GM23338 (cell line): ENCODE results near the gene DNM2. TPM values are rescaled to one million over a fixed set of nuclear protein-coding genes. Genes with fewer than 3 reads are reported as not detected.
A peak's percentile ranks its signal among the peaks of the same experiment; 100 is the strongest.

ENCODE experiments used
- ATAC-seq: fragments of 200-7000 bp; cut with Tn5 transposase; 3 replicates; pipeline ENCODE4 v1.9.1; 2020
- DNase-seq: peaks from one replicate; pipeline ENCODE4 v3.0.0-alpha.2; 2015; ENCODE audit warnings: low spot score
- H2AFZ ChIP-seq: fragments of 200-600 bp; sonication (generic); 2 replicates; pipeline ENCODE4 v1.8.0; 2016; ENCODE audit warnings: antibody characterized with exemption, mild to moderate bottlenecking, moderate library complexity
- H3F3A ChIP-seq: fragments of 200-600 bp; sonication (generic); replicated peaks from 2 replicates; pipeline ENCODE4 v1.8.0; 2017; ENCODE audit warnings: antibody characterized with exemption, mixed run types, low read depth
- H3K27ac ChIP-seq: fragments of 200-600 bp; sonication (generic); 2 replicates; pipeline ENCODE4 v1.6.1; 2016; ENCODE audit warnings: low read depth
- H3K27me3 ChIP-seq: fragments of 200-600 bp; sonication (generic); 2 replicates; pipeline ENCODE4 v1.8.0; 2016; ENCODE audit warnings: mild to moderate bottlenecking, mixed run types, moderate library complexity; ENCODE audit not compliant: insufficient read depth
- H3K36me3 ChIP-seq: fragments of 200-600 bp; sonication (generic); 2 replicates; pipeline ENCODE4 v1.8.0; 2016; ENCODE audit warnings: mild to moderate bottlenecking; ENCODE audit not compliant: insufficient read depth
- H3K4me1 ChIP-seq: fragments of 200-600 bp; sonication (generic); 2 replicates; pipeline ENCODE4 v1.8.0; 2016; ENCODE audit warnings: mild to moderate bottlenecking, moderate library complexity; ENCODE audit not compliant: insufficient read depth
- H3K4me2 ChIP-seq: fragments of 200-600 bp; sonication (generic); 2 replicates; pipeline ENCODE4 v1.7.1; 2017; ENCODE audit warnings: mixed run types
- H3K4me3 ChIP-seq: fragments of 200-600 bp; sonication (generic); 2 replicates; pipeline ENCODE4 v1.6.1; 2016; ENCODE audit warnings: mixed run types
- H3K79me2 ChIP-seq: fragments of 200-600 bp; sonication (generic); replicated peaks from 2 replicates; pipeline ENCODE4 v1.8.0; 2017; ENCODE audit warnings: mild to moderate bottlenecking; ENCODE audit not compliant: insufficient read depth
- H3K9me2 ChIP-seq: fragments of 200-600 bp; sonication (generic); 2 replicates; pipeline ENCODE4 v1.8.0; 2017; ENCODE audit not compliant: insufficient read depth
- H4K20me1 ChIP-seq: fragments of 200-600 bp; sonication (generic); replicated peaks from 2 replicates; pipeline ENCODE4 v1.8.0; 2017; ENCODE audit warnings: mild to moderate bottlenecking; ENCODE audit not compliant: insufficient read depth
- H3K27ac Mint-ChIP-seq: 2 replicates; pipeline ENCODE4 v1.8.0; 2020; ENCODE audit warnings: inconsistent platforms, mild to moderate bottlenecking, moderate library complexity, mixed read lengths
- H3K27me3 Mint-ChIP-seq: 3 replicates; pipeline ENCODE4 v1.8.0; 2022; ENCODE audit warnings: low read depth, mild to moderate bottlenecking, moderate library complexity, mixed read lengths, inconsistent platforms; ENCODE audit not compliant: insufficient read depth, poor library complexity
- H3K36me3 Mint-ChIP-seq: 3 replicates; pipeline ENCODE4 v1.8.0; 2021; ENCODE audit warnings: low read depth, mild to moderate bottlenecking, inconsistent platforms, moderate library complexity, mixed read lengths
- H3K4me1 Mint-ChIP-seq: 3 replicates; pipeline ENCODE4 v1.8.0; 2020; ENCODE audit warnings: mild to moderate bottlenecking, inconsistent platforms, mixed read lengths
- H3K4me3 Mint-ChIP-seq: 3 replicates; pipeline ENCODE4 v1.8.0; 2021; ENCODE audit warnings: moderate library complexity, mild to moderate bottlenecking, inconsistent platforms, mixed read lengths
- H3K9me3 Mint-ChIP-seq: 3 replicates; pipeline ENCODE4 v1.8.0; 2020; ENCODE audit warnings: moderate library complexity, mild to moderate bottlenecking, inconsistent platforms, mixed read lengths
- CREB1 ChIP-seq: fragments of 250-450 bp; sonication (Bioruptor Pico); IDR thresholded peaks from 2 replicates; pipeline ENCODE4 v1.5.0; 2020; ENCODE audit warnings: low read depth, mild to moderate bottlenecking, moderate library complexity
- CTCF ChIP-seq, 2 experiments: fragments of 200-600 bp in 1 of 2; sonication (generic) in 1 of 2; conservative IDR thresholded peaks; 2 replicates each; pipeline versions ENCODE4 v1.5.1 to v1.6.1; 2016 to 2017; ENCODE audit warnings: antibody characterized with exemption in 2 of 2, low read depth in 2 of 2, mild to moderate bottlenecking in 2 of 2, moderate library complexity in 1 of 2
- EZH2 ChIP-seq: fragments of 200-600 bp; sonication (generic); IDR thresholded peaks from one replicate; pipeline ENCODE4 v1.8.0; 2017; ENCODE audit warnings: antibody characterized with exemption, mild to moderate bottlenecking, low read depth; ENCODE audit not compliant: unreplicated experiment
- EZH2phosphoT487 ChIP-seq: fragments of 200-600 bp; sonication (generic); IDR thresholded peaks from one replicate; pipeline ENCODE4 v1.8.1; 2018; ENCODE audit warnings: antibody characterized with exemption; ENCODE audit not compliant: unreplicated experiment
- JUNB ChIP-seq: IDR thresholded peaks from one replicate; pipeline ENCODE4 v1.6.1; 2016; ENCODE audit warnings: antibody characterized with exemption; ENCODE audit not compliant: unreplicated experiment
- POLR2AphosphoS5 ChIP-seq: IDR thresholded peaks from 2 replicates; pipeline ENCODE4 v1.6.1; 2016; ENCODE audit warnings: antibody characterized with exemption, low read depth
- ZNF114 ChIP-seq: fragments of 250-450 bp; sonication (Bioruptor Pico); IDR thresholded peaks from 2 replicates; pipeline ENCODE4 v1.5.0; 2020; ENCODE audit warnings: mild to moderate bottlenecking, moderate library complexity
- polyA plus RNA-seq: library from polyadenylated mRNA; unstranded; fragments of >200 nt; fragmentation: Nextera tagmentation; extraction: Ambion mirVana; gene quantifications from 2 replicates; pipeline ENCODE4 v1.2.1, GENCODE V29; 2016
- total RNA-seq: library from RNA; depleted of rRNA; stranded (reverse); fragments of >200 nt; shearing (Covaris generic); gene quantifications from 2 replicates; pipeline ENCODE4 v1.2.3, GENCODE V29; 2014
- TF ChIP-seq, protein P1 (sequence below): IDR thresholded peaks from one replicate; pipeline ENCODE4 v1.6.1; 2018; ENCODE audit warnings: antibody characterized with exemption; ENCODE audit not compliant: unreplicated experiment

DNM2 gene
- total and polyA plus RNA-seq, 2 experiments from 2014 or later = 40.7 to 138 TPM

GRCh38 chr19:10862561-10863106 is 144.8 kb downstream of the DNM2 start (continued):
- no peak for TF ChIP-seq CTCF (conservative IDR thresholded peaks at IDR 0.05; ENCODE audit: low read depth in 2 of 2)
- no peak for TF ChIP-seq CREB1 (CRISPR knock-in tag)
- TF ChIP-seq, protein P1, sequence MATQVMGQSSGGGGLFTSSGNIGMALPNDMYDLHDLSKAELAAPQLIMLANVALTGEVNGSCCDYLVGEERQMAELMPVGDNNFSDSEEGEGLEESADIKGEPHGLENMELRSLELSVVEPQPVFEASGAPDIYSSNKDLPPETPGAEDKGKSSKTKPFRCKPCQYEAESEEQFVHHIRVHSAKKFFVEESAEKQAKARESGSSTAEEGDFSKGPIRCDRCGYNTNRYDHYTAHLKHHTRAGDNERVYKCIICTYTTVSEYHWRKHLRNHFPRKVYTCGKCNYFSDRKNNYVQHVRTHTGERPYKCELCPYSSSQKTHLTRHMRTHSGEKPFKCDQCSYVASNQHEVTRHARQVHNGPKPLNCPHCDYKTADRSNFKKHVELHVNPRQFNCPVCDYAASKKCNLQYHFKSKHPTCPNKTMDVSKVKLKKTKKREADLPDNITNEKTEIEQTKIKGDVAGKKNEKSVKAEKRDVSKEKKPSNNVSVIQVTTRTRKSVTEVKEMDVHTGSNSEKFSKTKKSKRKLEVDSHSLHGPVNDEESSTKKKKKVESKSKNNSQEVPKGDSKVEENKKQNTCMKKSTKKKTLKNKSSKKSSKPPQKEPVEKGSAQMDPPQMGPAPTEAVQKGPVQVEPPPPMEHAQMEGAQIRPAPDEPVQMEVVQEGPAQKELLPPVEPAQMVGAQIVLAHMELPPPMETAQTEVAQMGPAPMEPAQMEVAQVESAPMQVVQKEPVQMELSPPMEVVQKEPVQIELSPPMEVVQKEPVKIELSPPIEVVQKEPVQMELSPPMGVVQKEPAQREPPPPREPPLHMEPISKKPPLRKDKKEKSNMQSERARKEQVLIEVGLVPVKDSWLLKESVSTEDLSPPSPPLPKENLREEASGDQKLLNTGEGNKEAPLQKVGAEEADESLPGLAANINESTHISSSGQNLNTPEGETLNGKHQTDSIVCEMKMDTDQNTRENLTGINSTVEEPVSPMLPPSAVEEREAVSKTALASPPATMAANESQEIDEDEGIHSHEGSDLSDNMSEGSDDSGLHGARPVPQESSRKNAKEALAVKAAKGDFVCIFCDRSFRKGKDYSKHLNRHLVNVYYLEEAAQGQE = no peak

- peaks cover 10% of the 10 kb centered on the region for H3K27me3 Mint-ChIP-seq
- Histone ChIP-seq H3K27me3 (no peaks in the 10 kb centered on the region), H3K4me3 (no peak overlapping the region), H3K9me2 (no peaks in the 10 kb centered on the region; the same call in 1 of the 2 replicates), H3K4me2 (no peak overlapping the region), H3K79me2 (no peaks in the 10 kb centered on the region), H3K27ac (no peak overlapping the region), H4K20me1 (no peaks in the 10 kb centered on the region), H3F3A (0 out of 2 replicates have a peak, but pooled peaks cover 3% of the 10 kb centered on the region), H3K4me1 (no peaks in the 10 kb centered on the region), H3K36me3 (no peaks in the 10 kb centered on the region), H2AFZ (peak overlapping the region; percentile 23; the same call in 1 of the 2 replicates)
- no peak for ATAC-seq
- peaks cover 8% of the 10 kb centered on the region for H3K4me1 Mint-ChIP-seq
- DNase-seq = no peak
- TF ChIP-seq EZH2 (no peak), JUNB (no peak), CTCF (conservative IDR thresholded peaks at IDR 0.05; ENCODE audit: low read depth in 2 of 2) (no peak), EZH2phosphoT487 (no peak), CREB1 (CRISPR knock-in tag) (no peak), ZNF114 (no peak), POLR2AphosphoS5 (no peak)
- H3K36me3 Mint-ChIP-seq = no peaks in the 10 kb centered on the region
- no peak overlapping the region for H3K4me3 Mint-ChIP-seq
- no peak overlapping the region for H3K27ac Mint-ChIP-seq
- no peaks in the 10 kb centered on the region; the same call in 2 of the 3 replicates for H3K9me3 Mint-ChIP-seq
Observed at GRCh38 chr19:10863107-10863717, 145.3 kb downstream of the DNM2 start.
